Duodenal mucosa (tissue), 2 donors: Measurements from ENCODE around the gene HMGN2.

Source experiments
- H3K27ac ChIP-seq: one replicate; pipeline ENCODE4 v1.7.0; 2013; ENCODE audit warnings: low read depth, low read length
- H3K27me3 ChIP-seq, 2 donors: one replicate each; pipeline ENCODE4 v1.7.0; 2013; ENCODE audit warnings: low read length in 2 of 2, control low read depth in 1 of 2; ENCODE audit not compliant: insufficient read depth in 2 of 2, control insufficient read depth in 1 of 2
- H3K36me3 ChIP-seq, 2 donors: one replicate each; pipeline ENCODE4 v1.7.0; 2013; ENCODE audit warnings: low read length in 2 of 2, control low read depth in 1 of 2; ENCODE audit not compliant: insufficient read depth in 2 of 2, control insufficient read depth in 1 of 2
- H3K4me1 ChIP-seq, 2 donors: one replicate each; pipeline ENCODE4 v1.7.0; 2013; ENCODE audit warnings: low read length in 2 of 2, control low read depth in 1 of 2; ENCODE audit not compliant: insufficient read depth in 2 of 2, control insufficient read depth in 1 of 2
- H3K4me3 ChIP-seq, 2 donors: one replicate each; pipeline ENCODE4 v1.7.0; 2013; ENCODE audit warnings: low read length in 2 of 2, low read depth in 1 of 2
- H3K9ac ChIP-seq, 2 donors: one replicate each; pipeline ENCODE4 v1.7.0; 2013; ENCODE audit warnings: low read length in 2 of 2, low read depth in 1 of 2
- H3K9me3 ChIP-seq, 2 donors: one replicate each; pipeline ENCODE4 v1.7.0; 2013; ENCODE audit warnings: low read length in 2 of 2, control low read depth in 1 of 2; ENCODE audit not compliant: control insufficient read depth in 1 of 2

The HMGN2 gene

DNA sequence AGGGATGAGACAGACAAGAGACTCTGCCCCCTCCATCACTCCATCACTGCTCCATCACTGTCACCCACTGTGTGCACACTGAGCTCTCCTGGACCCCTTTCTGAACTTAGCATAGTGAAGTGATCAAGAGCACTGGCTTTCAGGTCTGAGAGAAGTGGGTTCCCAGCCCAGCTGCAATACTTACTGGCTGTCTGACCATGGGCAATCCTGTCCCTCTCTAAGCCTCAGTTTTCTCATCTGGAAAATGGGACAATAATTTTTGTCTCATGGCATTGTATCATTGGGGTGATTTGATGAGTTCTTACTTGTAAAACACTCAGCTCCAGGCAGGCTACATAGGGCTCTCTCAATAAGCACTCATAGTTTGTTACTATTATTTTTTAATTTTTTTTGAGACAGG lies 49.8 kb downstream of the HMGN2 start:
- H3K36me3 ChIP-seq: no peaks in the 10 kb centered on the region
- no peak overlapping the region for H3K9ac ChIP-seq
- no peak overlapping the region for H3K27ac ChIP-seq
- no peaks in the 10 kb centered on the region for H3K4me1 ChIP-seq
- H3K9me3 ChIP-seq: no peaks in the 10 kb centered on the region
- H3K27me3 ChIP-seq: peaks cover 0 to 8% of the 10 kb centered on the region in 2 donors
- H3K4me3 ChIP-seq: no peak overlapping the region

DNA sequence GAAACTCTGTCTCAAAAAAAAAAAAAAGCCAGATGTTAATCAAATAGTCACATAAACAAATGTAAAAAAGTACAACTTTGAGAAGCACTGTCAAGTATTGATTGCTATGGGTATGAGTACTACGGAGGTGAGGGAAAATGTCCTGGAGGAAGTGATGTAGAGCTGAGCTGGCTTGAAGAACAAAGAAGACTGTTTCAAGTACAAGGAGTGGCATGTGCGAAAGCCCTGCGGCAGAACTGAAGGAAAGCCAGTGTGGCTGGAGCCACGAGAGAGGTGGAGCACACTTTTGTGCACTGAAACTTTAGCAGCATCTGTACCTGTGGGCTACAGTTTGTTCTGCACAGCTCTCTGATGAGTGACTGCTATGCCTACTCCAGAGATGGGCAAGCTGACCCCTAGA lies 51.9 kb downstream of the HMGN2 start:
- Histone ChIP-seq H3K27ac (no peak overlapping the region), H3K4me3 (no peak overlapping the region), H3K4me1 (peaks cover 0 to 2% of the 10 kb centered on the region in 2 donors), H3K36me3 (no peaks in the 10 kb centered on the region), H3K27me3 (peaks cover 0 to 8% of the 10 kb centered on the region in 2 donors), H3K9ac (no peak overlapping the region), H3K9me3 (no peaks in the 10 kb centered on the region)
